DOHH2 (cell line): ENCODE measurements around the gene TRPV4.

ENCODE experiments used
- EZH2phosphoT487 ChIP-seq: fragments of 200-600 bp; sonication (generic); IDR thresholded peaks from 2 replicates; pipeline ENCODE4 v1.6.1; 2017; ENCODE audit warnings: borderline replicate concordance, mild to moderate bottlenecking, antibody characterized with exemption, low read length, moderate library complexity, mixed read lengths
- TF ChIP-seq, protein P1 (sequence below): fragments of 200-600 bp; sonication (generic); IDR thresholded peaks from one replicate; pipeline ENCODE4 v1.5.1; 2014; ENCODE audit warnings: antibody characterized with exemption, mild to moderate bottlenecking, low read depth, low read length; ENCODE audit not compliant: poor library complexity, severe bottlenecking

GRCh38 chr12:109847142-109847735, 14.0 kb upstream of the TRPV4 start:
- TF ChIP-seq, protein P1, sequence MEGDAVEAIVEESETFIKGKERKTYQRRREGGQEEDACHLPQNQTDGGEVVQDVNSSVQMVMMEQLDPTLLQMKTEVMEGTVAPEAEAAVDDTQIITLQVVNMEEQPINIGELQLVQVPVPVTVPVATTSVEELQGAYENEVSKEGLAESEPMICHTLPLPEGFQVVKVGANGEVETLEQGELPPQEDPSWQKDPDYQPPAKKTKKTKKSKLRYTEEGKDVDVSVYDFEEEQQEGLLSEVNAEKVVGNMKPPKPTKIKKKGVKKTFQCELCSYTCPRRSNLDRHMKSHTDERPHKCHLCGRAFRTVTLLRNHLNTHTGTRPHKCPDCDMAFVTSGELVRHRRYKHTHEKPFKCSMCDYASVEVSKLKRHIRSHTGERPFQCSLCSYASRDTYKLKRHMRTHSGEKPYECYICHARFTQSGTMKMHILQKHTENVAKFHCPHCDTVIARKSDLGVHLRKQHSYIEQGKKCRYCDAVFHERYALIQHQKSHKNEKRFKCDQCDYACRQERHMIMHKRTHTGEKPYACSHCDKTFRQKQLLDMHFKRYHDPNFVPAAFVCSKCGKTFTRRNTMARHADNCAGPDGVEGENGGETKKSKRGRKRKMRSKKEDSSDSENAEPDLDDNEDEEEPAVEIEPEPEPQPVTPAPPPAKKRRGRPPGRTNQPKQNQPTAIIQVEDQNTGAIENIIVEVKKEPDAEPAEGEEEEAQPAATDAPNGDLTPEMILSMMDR, result no peak
- TF ChIP-seq EZH2phosphoT487, result no peak
